ENCODE results near the gene CLASP1. TPM values are rescaled to one million over a fixed set of nuclear protein-coding genes. Genes with fewer than 3 reads are reported as not detected.

CLASP1 gene
- total RNA-seq, 2 experiments from 2014 or later: 60.3 to 61.4 TPM

DNA sequence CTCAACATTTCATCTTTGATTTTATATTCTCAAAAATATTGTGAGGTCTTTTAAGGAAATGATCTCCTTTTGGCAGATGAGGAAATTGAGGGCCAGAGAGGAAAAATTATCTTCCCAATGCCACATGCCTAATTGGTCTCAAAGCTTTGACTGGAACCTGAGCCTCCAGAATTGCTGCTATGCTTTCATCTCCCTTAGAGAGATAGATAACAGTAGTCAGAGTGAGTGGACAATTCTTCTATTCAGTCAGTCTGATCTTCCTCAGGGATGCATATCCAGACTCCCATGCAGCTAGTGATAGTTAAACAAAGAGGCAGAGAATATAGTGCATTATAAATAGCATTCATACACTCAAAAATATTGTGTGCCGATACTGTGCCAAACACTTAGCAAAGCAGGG is 3.8 kb upstream of the CLASP1 start:
- POLR2A ChIA-PET: no interaction called here
- Mint-ChIP-seq H3K4me1 (ENCODE audit: low read depth) (peaks cover 45% of the 10 kb centered on the region), H3K27me3 (no peaks in the 10 kb centered on the region), H3K9me3 (no peaks in the 10 kb centered on the region), H3K27ac (peak overlapping the region; percentile 21), H3K4me3 (no peak overlapping the region), H3K36me3 (ENCODE audit: low read depth) (peaks cover 27% of the 10 kb centered on the region)
- DNase-seq (no peak), ATAC-seq (no peak)
- intact Hi-C loops (cut with micrococcal nuclease): loop anchor here (5.0 kb wide), 2 partner anchors 44 to 64 kb away; no protein-coding TSS in a partner anchor
- TF ChIP-seq CTCF (IDR thresholded peaks at IDR 0.05): no peak
- CTCF ChIA-PET: no interaction called here

- ATAC-seq: no peak
- Mint-ChIP-seq H3K27me3 (no peaks in the 10 kb centered on the region), H3K36me3 (ENCODE audit: low read depth) (peaks cover 38% of the 10 kb centered on the region), H3K4me1 (ENCODE audit: low read depth) (peaks cover 58% of the 10 kb centered on the region), H3K4me3 (peak overlapping the region; percentile 93), H3K27ac (peak overlapping the region; percentile 98), H3K9me3 (no peaks in the 10 kb centered on the region)
- ChIA-PET POLR2A (interaction anchor here (0.6 to 5.2 kb wide), 12 partner anchors 9 to 321 kb away, joined by 3 to 84 read pairs (median 5); partner anchors contain the start of genes NIFK and RNU4ATAC), CTCF (interaction anchor here (1.0 to 4.3 kb wide), 7 partner anchors 8 to 248 kb away, joined by 3 to 22 read pairs (median 4); partner anchors contain the start of gene RNU4ATAC)
- DNase-seq: peak; percentile 22
- no peak for TF ChIP-seq CTCF (IDR thresholded peaks at IDR 0.05)
- intact Hi-C loops (cut with micrococcal nuclease): loop anchor here (5.0 kb wide), 2 partner anchors 47 to 67 kb away; no protein-coding TSS in a partner anchor
Measured at GRCh38 chr2:121650315-121650930, 1.2 kb upstream of the CLASP1 start.

DNA sequence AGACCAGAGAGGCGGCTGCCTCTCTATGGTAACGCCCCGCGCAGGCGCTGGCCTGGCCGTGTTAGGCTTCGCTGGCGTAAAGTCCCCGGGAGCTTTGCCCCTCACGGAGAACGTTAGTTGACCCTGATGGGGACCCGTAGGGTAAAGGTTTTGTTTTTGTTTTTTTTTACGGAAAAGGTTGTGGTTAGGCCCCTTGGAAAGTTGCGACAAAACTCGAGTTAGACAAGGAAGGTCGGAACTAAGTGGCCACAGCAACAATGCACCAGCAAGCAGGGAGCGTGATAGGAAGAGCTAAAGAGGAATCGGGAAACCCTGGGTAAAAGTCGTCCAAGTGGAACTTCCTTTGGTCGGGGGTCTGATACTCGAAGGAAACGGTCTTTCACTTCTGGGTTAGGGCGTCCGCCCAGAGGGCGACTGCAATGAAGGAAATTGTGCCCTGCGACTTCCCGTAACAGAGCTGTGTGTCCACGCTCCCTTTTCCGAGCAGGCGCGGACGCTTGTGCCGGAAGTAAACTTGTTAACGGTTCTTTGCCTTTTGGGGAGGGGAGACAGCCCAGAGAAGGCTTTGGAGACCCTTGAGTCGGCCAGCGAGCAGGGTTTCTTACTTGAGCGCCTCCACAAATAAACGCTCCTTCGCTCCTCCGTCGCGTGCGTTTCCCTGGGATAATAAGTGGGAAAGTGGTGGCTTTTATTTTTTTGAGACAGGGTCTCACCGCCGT is 493 bp upstream of the CLASP1 start:
- Mint-ChIP-seq H3K27me3 (no peaks in the 10 kb centered on the region), H3K4me1 (ENCODE audit: low read depth) (peaks cover 64% of the 10 kb centered on the region), H3K27ac (peak overlapping the region; percentile 98), H3K36me3 (ENCODE audit: low read depth) (peaks cover 39% of the 10 kb centered on the region), H3K4me3 (peak overlapping the region; percentile 93), H3K9me3 (no peaks in the 10 kb centered on the region)
- CTCF ChIA-PET: interaction anchor here (1.0 to 4.3 kb wide), 6 partner anchors 19 to 247 kb away, joined by 3 to 22 read pairs (median 4); partner anchors contain the start of gene RNU4ATAC
- no peak for TF ChIP-seq CTCF (IDR thresholded peaks at IDR 0.05)
- DNase-seq (peak; percentile 97), ATAC-seq (peak; percentile 96)
- intact Hi-C loops (cut with micrococcal nuclease): loop anchor here (1.0 to 10.0 kb wide), 4 partner anchors 48 to 118 kb away; no protein-coding TSS in a partner anchor
- POLR2A ChIA-PET: interaction anchor here (0.6 to 5.2 kb wide), 17 partner anchors 9 to 320 kb away, joined by 3 to 84 read pairs (median 5); partner anchors contain the start of genes NIFK and RNU4ATAC

- ChIA-PET CTCF (interaction anchor here (0.9 to 4.3 kb wide), 6 partner anchors 11 to 117 kb away, joined by 3 to 22 read pairs (median 4); partner anchors contain the start of gene RNU4ATAC), POLR2A (interaction anchor here (0.5 to 5.2 kb wide), 13 partner anchors 15 to 122 kb away, joined by 3 to 84 read pairs (median 5); partner anchors contain the start of genes NIFK and RNU4ATAC)
- peak; percentile 59 for DNase-seq
- H3K4me1 Mint-ChIP-seq (ENCODE audit: low read depth): peaks cover 59% of the 10 kb centered on the region
- peaks cover 34% of the 10 kb centered on the region for H3K36me3 Mint-ChIP-seq (ENCODE audit: low read depth)
- H3K4me3 Mint-ChIP-seq: peak overlapping the region; percentile 93
- TF ChIP-seq CTCF (IDR thresholded peaks at IDR 0.05): no peak
- H3K27me3 Mint-ChIP-seq: no peaks in the 10 kb centered on the region
- peak; percentile 15 for ATAC-seq
- peak overlapping the region; percentile 98 for H3K27ac Mint-ChIP-seq
- H3K9me3 Mint-ChIP-seq: no peaks in the 10 kb centered on the region
- intact Hi-C loops (cut with micrococcal nuclease): loop anchor here (1.0 to 10.0 kb wide), 2 partner anchors 54 to 117 kb away; no protein-coding TSS in a partner anchor
Measured at GRCh38 chr2:121648206-121649148, 785 bp downstream of the CLASP1 start.
